Stomach (tissue), 9 donors: ENCODE measurements around the gene FLOT1. TPM values are rescaled to one million over a fixed set of nuclear protein-coding genes. Genes with fewer than 3 reads are reported as not detected.

Experiments
- DNase-seq, 2 donors: peaks; one replicate each; pipeline versions ENCODE4 v3.0.0 to v3.0.0-alpha.2; 2013 to 2019
- H3K27ac ChIP-seq, 5 donors: fragments of 200-600 bp in 4 of 5; sonication (generic) in 4 of 5; one replicate each; pipeline ENCODE4 v1.5.1; 2013 to 2019; ENCODE audit warnings: mild to moderate bottlenecking in 1 of 5, moderate library complexity in 1 of 5
- H3K27me3 ChIP-seq, 3 donors: fragments of 200-600 bp; sonication (generic); one replicate each; pipeline ENCODE4 v1.5.1; 2017 to 2019; ENCODE audit warnings: mixed run types in 1 of 3
- H3K36me3 ChIP-seq, 4 donors: fragments of 200-600 bp; sonication (generic); 1 replicate in 3 of 4; 2 replicates in 1 of 4; pipeline ENCODE4 v1.5.1; 2016 to 2019
- H3K4me1 ChIP-seq, 4 donors: fragments of 200-600 bp; sonication (generic); one replicate each; pipeline ENCODE4 v1.5.1; 2016 to 2019
- H3K4me3 ChIP-seq, 4 donors: fragments of 200-600 bp; sonication (generic) in 3 of 4; one replicate each; pipeline ENCODE4 v1.5.1; 2016 to 2019; ENCODE audit warnings: mild to moderate bottlenecking in 1 of 4
- H3K9me3 ChIP-seq, 4 donors: fragments of 200-600 bp; sonication (generic); one replicate each; pipeline ENCODE4 v1.5.1; 2016 to 2019
- EP300 ChIP-seq: sonication (generic); formaldehyde crosslinking; IDR thresholded peaks from one replicate; pipeline ENCODE4 v1.6.1; 2017; ENCODE audit warnings: antibody characterized with exemption
- POLR2A ChIP-seq, 4 donors: fragments of 450-650 bp; IDR thresholded peaks; one replicate each; pipeline ENCODE4 v1.6.1; 2016; ENCODE audit warnings: antibody characterized with exemption in 4 of 4, control low read depth in 2 of 4, mild to moderate bottlenecking in 1 of 4, moderate library complexity in 1 of 4
- POLR2AphosphoS5 ChIP-seq, 3 donors: sonication (generic); formaldehyde crosslinking; IDR thresholded peaks; one replicate each; pipeline ENCODE4 v1.6.1; 2016; ENCODE audit warnings: antibody characterized with exemption in 3 of 3
- WGBS, 5 donors: extraction: QIAGEN DNeasy Blood & Tissue Kit in 3 of 5; methylation state at CpG; one replicate each; pipeline versions ENCODE4 v1.1.5 to v1.1.7; 2013 to 2018; 5-methylcytosine and 5-hydroxymethylcytosine counted together
- intact Hi-C: fragments of 100-400 bp; cut with DNase I; formaldehyde crosslinking; loops from one replicate; pipeline ENCODE4 v1.15.1; 2023; ENCODE audit warnings: low total_unique reads
- polyA plus RNA-seq, 3 donors: library from polyadenylated mRNA; stranded (reverse); fragments of 200-250 nt; gene quantifications; one replicate each; pipeline ENCODE4 v1.2.3, GENCODE V29; 2013
- total RNA-seq, 5 donors: library from RNA; depleted of rRNA; stranded (reverse); fragments of >200 nt; gene quantifications; one replicate each; pipeline versions ENCODE4 v1.1.0 to v1.2.3, GENCODE V29; 2014 to 2016
- TF ChIP-seq, protein P1 (sequence below), 7 experiments: fragments of 450-650 bp in 4 of 7; fragments of 200-600 bp in 3 of 7; sonication (generic) in 3 of 7; IDR thresholded peaks; one replicate each; pipeline ENCODE4 v1.5.1; 2016 to 2019; ENCODE audit warnings: antibody characterized with exemption in 7 of 7, control low read depth in 2 of 7, mild to moderate bottlenecking in 1 of 7
- donor health status: healthy with polysubstance abuse.
- donor health status: Bipolar disorder and iron deficiency.
- donor health status: healthy.

The FLOT1 gene
- total and polyA plus RNA-seq, 8 donors = 40.6 to 201 (median 125) TPM

GRCh38 chr6:30717129-30717844 lies 25.2 kb downstream of the FLOT1 start, which contains the start of gene MDC1:
MDC1 (minus strand) TSS chr6:30717281; CDS start chr6:30715175, 2,106 bp downstream.
- H3K4me3 ChIP-seq = peak within 1 kb of the TSS; percentile 57 to 68 (median 59)
- H3K9me3 ChIP-seq = no peaks in the 10 kb centered on the region
- DNase-seq = peak; percentile 99 to 100
- no peak for TF ChIP-seq EP300
- peak in 2 of 4 donors; percentile 80 to 89 for TF ChIP-seq POLR2A (IDR thresholded peaks at IDR 0.05)
- TF ChIP-seq, protein P1, sequence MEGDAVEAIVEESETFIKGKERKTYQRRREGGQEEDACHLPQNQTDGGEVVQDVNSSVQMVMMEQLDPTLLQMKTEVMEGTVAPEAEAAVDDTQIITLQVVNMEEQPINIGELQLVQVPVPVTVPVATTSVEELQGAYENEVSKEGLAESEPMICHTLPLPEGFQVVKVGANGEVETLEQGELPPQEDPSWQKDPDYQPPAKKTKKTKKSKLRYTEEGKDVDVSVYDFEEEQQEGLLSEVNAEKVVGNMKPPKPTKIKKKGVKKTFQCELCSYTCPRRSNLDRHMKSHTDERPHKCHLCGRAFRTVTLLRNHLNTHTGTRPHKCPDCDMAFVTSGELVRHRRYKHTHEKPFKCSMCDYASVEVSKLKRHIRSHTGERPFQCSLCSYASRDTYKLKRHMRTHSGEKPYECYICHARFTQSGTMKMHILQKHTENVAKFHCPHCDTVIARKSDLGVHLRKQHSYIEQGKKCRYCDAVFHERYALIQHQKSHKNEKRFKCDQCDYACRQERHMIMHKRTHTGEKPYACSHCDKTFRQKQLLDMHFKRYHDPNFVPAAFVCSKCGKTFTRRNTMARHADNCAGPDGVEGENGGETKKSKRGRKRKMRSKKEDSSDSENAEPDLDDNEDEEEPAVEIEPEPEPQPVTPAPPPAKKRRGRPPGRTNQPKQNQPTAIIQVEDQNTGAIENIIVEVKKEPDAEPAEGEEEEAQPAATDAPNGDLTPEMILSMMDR (IDR thresholded peaks at IDR 0.05) = peak in 5 of 7 experiments; percentile 28 to 54 (median 38)
- TF ChIP-seq POLR2AphosphoS5 (IDR thresholded peaks at IDR 0.05) = peak; percentile 95 to 99 (median 97)
- peaks cover 21 to 42% (median 40%) of the 10 kb centered on the region in 4 donors for H3K4me1 ChIP-seq
- intact Hi-C loops = no loop called here
- peaks cover 11 to 33% (median 28%) of the 10 kb centered on the region in 4 donors for H3K36me3 ChIP-seq
- H3K27me3 ChIP-seq = no peaks in the 10 kb centered on the region
- H3K27ac ChIP-seq = peak within 1 kb of the TSS; percentile 77 to 98 (median 98)
- 0 to 1% (median 0%) methylated on average over 25 to 48 of the region's 48 CpGs for WGBS, 5 donors

DNA sequence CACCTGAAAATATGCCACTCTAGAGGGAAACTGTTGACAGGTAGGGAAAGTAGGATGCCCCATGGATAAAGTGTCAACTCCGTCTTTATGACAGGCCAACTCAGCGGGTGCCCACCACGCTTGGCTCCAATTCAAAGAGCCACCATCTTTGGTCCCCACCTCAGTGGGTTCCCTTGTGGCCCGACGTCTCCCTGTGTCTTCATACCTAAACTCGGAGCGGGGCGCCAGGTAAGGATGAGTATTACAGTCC lies 25.7 kb downstream of the FLOT1 start:
- H3K27ac ChIP-seq = peak overlapping the region; percentile 77 to 98 (median 98)
- H3K9me3 ChIP-seq = no peaks in the 10 kb centered on the region
- no peak for DNase-seq
- H3K4me3 ChIP-seq = peak overlapping the region; percentile 57 to 68 (median 59)
- intact Hi-C loops = no loop called here
- no peaks in the 10 kb centered on the region for H3K27me3 ChIP-seq
- TF ChIP-seq, protein P1 (IDR thresholded peaks at IDR 0.05) = no peak
- TF ChIP-seq EP300 (no peak), POLR2A (IDR thresholded peaks at IDR 0.05) (no peak), POLR2AphosphoS5 (IDR thresholded peaks at IDR 0.05) (no peak)
- H3K4me1 ChIP-seq = peaks cover 16 to 37% (median 35%) of the 10 kb centered on the region in 4 donors
- H3K36me3 ChIP-seq = peaks cover 16 to 36% (median 33%) of the 10 kb centered on the region in 4 donors
- 1 to 5% (median 4%) methylated on average over 7 to 8 of the region's 8 CpGs for WGBS, 5 donors

DNA sequence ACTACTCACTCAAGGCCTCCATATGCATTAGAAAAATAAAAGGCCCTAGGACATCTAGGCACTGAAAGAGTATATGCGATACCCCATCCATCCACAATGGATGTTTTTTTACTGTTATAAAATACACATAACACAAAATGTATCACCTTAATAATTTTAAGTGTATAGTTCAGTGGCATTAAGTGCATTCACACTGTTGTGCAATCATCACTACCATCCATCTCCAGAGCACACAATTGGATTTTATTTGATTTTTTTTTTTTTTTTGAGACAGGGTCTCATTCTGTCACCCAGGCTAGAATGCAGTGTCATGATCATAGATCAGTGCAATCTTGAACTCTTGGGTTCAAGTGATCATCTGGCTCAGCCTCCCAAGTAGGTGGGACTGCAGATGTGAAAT lies 28.2 kb downstream of the FLOT1 start:
- no peak overlapping the region for H3K27ac ChIP-seq
- 97 to 100% (median 97%) methylated on average over 1 of the region's 1 CpG for WGBS, 5 donors
- H3K9me3 ChIP-seq = no peaks in the 10 kb centered on the region
- H3K4me1 ChIP-seq = peaks cover 9 to 28% (median 26%) of the 10 kb centered on the region in 4 donors
- H3K27me3 ChIP-seq = no peaks in the 10 kb centered on the region
- H3K4me3 ChIP-seq = no peak overlapping the region
- peaks cover 26 to 62% (median 58%) of the 10 kb centered on the region in 4 donors for H3K36me3 ChIP-seq
- intact Hi-C loops = no loop called here
- DNase-seq = no peak
- TF ChIP-seq, protein P1 (IDR thresholded peaks at IDR 0.05) = no peak
- no peak for TF ChIP-seq POLR2A (IDR thresholded peaks at IDR 0.05)
- TF ChIP-seq POLR2AphosphoS5 (IDR thresholded peaks at IDR 0.05) = no peak
- TF ChIP-seq EP300 = no peak

DNA sequence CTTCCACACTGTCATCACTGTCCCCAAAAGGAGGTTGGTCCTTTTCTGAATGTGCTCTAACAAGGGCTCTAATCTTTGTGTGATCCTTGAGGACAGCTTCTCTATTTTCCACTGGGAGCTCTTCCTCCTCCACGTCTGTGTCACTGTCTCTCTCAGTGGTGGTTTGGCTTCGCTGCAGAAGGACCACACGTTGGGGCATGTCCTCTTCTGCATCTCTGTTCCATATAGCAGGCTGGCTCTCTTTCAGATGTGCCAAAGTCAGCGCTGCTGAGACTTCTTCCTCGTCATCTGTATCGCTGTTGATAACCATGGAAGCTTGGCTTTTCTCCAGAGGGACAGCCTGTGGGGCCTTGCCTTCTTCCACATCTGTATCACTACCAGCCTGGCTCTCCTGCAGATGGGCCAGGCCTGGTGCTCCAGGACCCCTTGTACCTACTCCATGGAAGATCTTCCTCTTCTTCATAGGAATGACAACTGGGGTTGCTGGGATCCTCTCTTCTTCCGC lies 30.0 kb downstream of the FLOT1 start:
- 85 to 92% (median 90%) methylated on average over 7 of the region's 7 CpGs for WGBS, 5 donors
- Histone ChIP-seq H3K36me3 (peaks cover 26 to 77% (median 76%) of the 10 kb centered on the region in 4 donors), H3K27ac (no peak overlapping the region), H3K4me3 (no peak overlapping the region), H3K27me3 (no peaks in the 10 kb centered on the region), H3K4me1 (peaks cover 0 to 12% (median 10%) of the 10 kb centered on the region in 4 donors), H3K9me3 (no peaks in the 10 kb centered on the region)
- intact Hi-C loops = no loop called here
- no peak for TF ChIP-seq POLR2A (IDR thresholded peaks at IDR 0.05)
- TF ChIP-seq POLR2AphosphoS5 (IDR thresholded peaks at IDR 0.05) = no peak
- TF ChIP-seq, protein P1 (IDR thresholded peaks at IDR 0.05) = no peak
- TF ChIP-seq EP300 = no peak
- DNase-seq = no peak
